Fibroblast of the aortic adventitia (primary cell): ENCODE results near the gene WNT10A. TPM values are rescaled to one million over a fixed set of nuclear protein-coding genes. Genes with fewer than 3 reads are reported as not detected.

Experiments used
- DNase-seq: peaks from one replicate; pipeline ENCODE4 v3.0.0-alpha.2; 2010; ENCODE audit warnings: low read depth
- H3K4me3 ChIP-seq: 2 replicates; pipeline ENCODE4 v1.5.1; 2011; ENCODE audit warnings: low read depth, mild to moderate bottlenecking, control low read depth, low read length, moderate library complexity
- total RNA-seq: library from RNA; depleted of rRNA; stranded (reverse); fragments of >200 nt; gene quantifications from 2 replicates; pipeline ENCODE4 v1.2.3, GENCODE V29; 2012; ENCODE audit warnings: low replicate concordance
- TF ChIP-seq, protein P1 (sequence below): IDR thresholded peaks from 2 replicates; pipeline ENCODE4 v1.5.1; 2011; ENCODE audit warnings: mild to moderate bottlenecking, low read length, control low read depth, inconsistent platforms; ENCODE audit not compliant: insufficient read depth

WNT10A gene
- total RNA-seq, 1 donor = not detected

DNA sequence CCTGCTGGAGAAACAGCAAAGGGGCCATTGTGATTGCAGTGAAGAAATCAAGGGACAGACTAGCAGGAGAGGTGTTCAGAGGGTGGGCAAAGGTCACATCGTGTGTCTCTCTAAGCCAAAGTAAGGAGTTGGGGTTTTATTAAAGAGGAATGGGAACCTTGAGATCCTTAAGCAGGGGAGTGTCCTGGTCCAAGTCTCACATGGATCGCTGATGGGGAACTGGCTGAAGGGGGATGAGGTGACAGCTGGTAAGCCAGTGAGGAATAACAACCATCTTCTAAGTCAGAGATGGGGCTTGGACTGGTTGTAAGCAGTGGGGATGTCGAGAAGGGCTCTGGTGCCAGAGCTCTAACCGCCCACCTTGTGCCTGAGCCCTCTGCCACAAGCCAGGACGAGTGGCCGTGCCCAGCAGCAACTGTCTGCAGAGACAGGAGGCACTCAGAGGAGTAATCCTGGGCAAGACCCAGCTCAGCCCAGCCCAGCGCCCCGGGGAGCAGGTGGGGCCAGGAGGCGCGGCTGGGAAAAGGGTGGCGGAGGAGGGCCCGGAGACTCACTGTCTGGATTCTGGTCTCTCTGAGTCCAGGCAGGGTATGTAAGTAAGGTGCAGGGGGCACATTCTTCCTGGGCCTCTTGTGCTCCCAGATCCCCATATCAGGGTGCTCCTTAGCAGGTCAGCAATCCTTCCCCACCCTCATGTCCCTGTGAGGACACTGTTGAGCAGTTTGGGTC is 13.7 kb downstream of the WNT10A start:
- DNase-seq = no peak
- no peak overlapping the region for H3K4me3 ChIP-seq

DNA sequence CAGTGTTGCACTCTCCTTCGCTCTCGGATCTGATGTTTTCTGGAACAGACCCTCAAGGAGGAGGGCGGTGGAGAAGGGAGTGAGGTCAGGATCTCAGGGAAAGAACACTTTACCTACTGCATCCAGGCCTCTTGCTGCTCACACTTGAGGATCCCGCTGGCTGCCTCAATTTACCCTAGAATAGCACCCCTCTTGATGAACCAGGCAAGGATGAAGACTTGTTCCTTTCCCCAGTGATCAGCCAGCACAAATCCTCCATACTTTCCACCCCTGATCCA is 14.2 kb downstream of the WNT10A start:
- no peak overlapping the region for H3K4me3 ChIP-seq
- no peak for DNase-seq
- TF ChIP-seq, protein P1, sequence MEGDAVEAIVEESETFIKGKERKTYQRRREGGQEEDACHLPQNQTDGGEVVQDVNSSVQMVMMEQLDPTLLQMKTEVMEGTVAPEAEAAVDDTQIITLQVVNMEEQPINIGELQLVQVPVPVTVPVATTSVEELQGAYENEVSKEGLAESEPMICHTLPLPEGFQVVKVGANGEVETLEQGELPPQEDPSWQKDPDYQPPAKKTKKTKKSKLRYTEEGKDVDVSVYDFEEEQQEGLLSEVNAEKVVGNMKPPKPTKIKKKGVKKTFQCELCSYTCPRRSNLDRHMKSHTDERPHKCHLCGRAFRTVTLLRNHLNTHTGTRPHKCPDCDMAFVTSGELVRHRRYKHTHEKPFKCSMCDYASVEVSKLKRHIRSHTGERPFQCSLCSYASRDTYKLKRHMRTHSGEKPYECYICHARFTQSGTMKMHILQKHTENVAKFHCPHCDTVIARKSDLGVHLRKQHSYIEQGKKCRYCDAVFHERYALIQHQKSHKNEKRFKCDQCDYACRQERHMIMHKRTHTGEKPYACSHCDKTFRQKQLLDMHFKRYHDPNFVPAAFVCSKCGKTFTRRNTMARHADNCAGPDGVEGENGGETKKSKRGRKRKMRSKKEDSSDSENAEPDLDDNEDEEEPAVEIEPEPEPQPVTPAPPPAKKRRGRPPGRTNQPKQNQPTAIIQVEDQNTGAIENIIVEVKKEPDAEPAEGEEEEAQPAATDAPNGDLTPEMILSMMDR = no peak

More for the DNA sequence above, 13.7 kb downstream of the WNT10A start:
- TF ChIP-seq, protein P1 = no peak

DNA sequence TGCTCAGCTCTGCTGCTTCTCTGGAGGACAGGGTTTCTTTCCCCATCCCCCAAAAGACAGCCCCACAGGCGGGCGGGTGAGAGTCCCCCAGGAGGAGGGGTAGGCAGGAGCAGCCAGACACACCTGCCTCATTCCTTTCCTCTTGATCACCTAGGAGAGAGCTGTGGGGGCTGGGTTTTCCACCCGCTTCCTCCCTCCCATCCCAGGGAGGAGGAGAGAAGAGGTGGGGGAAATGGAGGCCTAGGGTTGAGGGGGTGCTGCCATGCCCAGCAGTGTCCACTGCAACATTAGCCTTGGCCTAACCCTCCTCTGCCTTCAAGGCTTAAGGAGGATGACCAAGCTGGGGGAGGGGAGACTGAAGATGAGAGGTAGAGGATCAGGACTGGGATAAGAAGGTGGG is 14.7 kb downstream of the WNT10A start:
- H3K4me3 ChIP-seq = no peak overlapping the region
- DNase-seq = no peak
- TF ChIP-seq, protein P1 = no peak

DNA sequence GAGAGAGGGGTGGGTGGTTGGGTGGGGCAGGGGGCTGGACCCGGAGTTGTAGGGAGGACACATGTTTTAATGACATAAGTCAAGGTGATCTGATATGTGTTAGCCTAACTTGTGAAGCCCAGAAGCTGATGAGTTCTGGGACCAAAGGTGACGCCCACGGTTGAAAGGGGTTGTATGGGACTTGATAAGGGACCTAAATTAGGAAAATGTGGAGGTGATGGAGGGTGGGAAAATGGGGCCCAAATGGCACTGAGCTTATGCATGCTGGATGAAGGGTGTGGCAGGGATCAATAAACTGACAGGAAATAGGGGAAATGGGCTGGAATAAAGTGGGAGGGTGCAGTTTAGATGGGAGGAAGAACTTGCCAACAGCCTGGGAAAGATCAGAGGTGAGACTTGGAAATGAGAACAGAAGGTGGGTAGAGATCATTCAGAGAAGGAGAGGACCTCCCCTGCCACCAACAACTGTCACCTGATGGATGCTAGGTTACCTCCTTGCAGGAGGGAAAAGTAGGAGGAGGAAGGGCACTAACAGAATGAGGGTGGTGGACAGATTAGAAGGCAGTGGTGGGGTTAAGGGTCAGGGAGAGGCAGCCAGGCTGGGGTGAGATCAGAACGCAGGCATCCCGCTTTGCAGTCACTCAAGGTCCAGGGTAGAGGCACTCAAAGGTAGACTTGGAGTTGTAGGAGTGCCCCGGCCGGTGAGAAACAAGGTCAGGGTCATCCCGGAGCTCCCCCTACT is 15.3 kb downstream of the WNT10A start:
- no peak for DNase-seq
- no peak overlapping the region for H3K4me3 ChIP-seq
- TF ChIP-seq, protein P1 = no peak

DNA sequence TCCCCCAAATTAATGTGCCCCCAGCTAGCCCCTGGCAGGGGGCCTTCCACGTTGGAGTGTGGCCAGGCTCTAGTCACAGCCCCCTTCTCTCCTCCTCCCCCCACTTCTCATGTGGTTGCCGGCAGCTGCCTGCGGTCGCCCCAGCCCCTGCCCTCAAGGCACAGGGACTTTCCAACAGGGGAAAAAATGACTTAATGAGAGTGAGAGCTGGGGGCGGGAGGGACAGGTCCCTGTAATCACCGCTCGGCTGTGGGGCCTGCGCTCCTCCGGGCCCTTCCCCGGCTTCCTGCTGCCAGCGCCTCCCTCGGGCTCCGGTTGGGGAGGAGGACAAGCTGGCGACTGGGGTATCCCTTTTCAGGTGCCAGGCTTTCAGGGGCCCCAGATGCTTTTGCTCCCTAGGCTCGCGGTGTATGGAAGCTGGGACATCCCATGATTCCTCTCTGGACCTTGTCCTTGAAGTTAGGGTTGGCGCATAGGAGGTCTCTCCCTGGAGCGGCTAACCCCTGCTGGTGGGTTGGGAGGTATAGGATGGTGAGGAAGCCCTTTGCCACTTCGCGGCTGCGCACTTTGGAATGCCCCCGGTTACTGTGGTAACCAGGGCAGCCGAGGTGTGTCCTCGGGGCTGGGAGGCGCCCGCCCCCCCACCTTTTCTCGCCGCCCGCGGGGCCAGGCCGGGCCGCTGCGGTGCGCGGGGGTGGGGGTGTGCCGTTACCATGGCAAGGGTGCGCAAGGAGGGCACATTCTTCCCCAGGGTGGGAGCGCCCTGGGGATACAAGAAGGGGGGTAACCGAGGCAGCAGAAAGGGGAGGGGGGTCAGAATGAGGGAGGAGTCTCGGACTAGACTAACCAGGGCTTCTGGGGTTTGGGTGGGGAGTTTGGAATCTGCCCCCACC is 16.1 kb downstream of the WNT10A start:
- no peak overlapping the region for H3K4me3 ChIP-seq
- TF ChIP-seq, protein P1 = no peak

DNA sequence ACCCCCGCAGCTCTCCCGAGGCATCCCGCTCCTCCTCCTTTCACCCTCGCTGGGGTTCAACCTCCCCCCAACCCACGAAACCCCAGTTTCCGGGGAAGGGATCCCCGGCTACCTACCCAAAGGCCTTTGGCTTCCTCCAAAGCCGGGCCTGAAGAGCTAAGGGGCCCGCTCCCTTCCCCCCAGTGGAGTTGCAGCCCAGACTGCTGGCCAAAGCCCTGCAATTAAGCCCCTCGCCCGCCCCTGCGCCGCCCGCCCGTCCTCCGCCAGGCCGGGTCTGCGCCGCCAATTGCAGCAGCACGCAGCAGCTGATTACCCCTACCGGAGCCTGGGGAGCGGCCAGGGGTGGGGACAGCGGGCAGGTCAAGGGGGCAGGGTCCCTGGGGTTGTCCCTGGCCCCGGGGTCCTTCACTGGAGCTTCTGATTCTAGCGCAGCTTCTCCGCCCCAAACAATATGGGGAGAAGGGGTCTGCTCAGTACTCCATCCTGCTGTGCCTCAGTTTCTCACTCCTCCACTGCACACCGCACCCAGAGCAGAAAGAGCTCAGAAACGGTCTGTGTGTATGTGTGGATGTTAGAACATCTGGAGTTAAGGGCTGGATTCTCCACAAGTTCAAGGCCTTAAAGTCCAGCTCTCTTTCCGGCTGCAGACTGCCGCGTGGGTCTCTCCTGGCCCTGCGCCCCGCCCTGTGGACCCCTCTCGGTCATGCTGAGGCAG is 16.9 kb downstream of the WNT10A start:
- TF ChIP-seq, protein P1 = no peak
- no peak for DNase-seq
- no peak overlapping the region for H3K4me3 ChIP-seq

More for the DNA sequence above, 16.1 kb downstream of the WNT10A start:
- no peak for DNase-seq
